ENCODE measurements around the gene OR14C36. TPM values are rescaled to one million over a fixed set of nuclear protein-coding genes. Genes with fewer than 3 reads are reported as not detected.
"Not testable (repeated sequence)": the region's sequence is repeated elsewhere in the genome, so short reads cannot be mapped to it uniquely, and the experiment has no call there.

OR14C36 gene
- total RNA-seq: not detected
- polyA plus RNA-seq: not detected

DNA sequence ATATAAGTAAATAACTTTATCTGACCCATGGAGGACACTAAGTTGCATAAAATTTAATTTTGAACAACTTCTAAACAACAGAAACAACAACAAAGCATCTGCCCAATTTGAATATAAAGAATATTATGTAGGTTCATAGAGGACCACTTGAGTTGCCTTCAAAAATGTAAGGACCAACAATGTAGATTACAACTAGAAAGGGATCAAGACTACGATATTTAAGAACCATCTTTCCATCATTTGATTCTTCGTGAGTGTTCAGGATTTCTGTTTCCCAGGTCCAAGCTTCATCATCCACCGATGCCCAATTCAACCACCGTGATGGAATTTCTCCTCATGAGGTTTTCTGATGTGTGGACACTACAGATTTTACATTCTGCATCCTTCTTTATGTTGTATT is at the start of gene OR14C36:
OR14C36 (plus strand) TSS at position 301 of the 400 bp plus-strand sequence; CDS start at position 301, 0 bp downstream.
- peaks cover 0 to 5% (median 0%) of the 10 kb centered on the region in 7 donors for H3K9me3 Mint-ChIP-seq
- H3K4me1 ChIP-seq (ENCODE audit: control insufficient read depth, insufficient read depth, low read length, poor library complexity, severe bottlenecking): no peaks in the 10 kb centered on the region
- H3K27ac Mint-ChIP-seq: no peak within 1 kb of the TSS
- no peaks in the 10 kb centered on the region for H3K36me3 ChIP-seq (ENCODE audit: control insufficient read depth, insufficient read depth, low read length)
- ATAC-seq (ENCODE audit: low read depth in 2 of 2) (no peak), DNase-seq (no peak)
- H3K27me3 ChIP-seq (ENCODE audit: control insufficient read depth, insufficient read depth, low read length): no peaks in the 10 kb centered on the region
- H3K9me3 ChIP-seq (ENCODE audit: control insufficient read depth in 2 of 2, low read length in 2 of 2): no peaks in the 10 kb centered on the region
- H3K27ac ChIP-seq (ENCODE audit: insufficient read depth, low read length, poor library complexity, severe bottlenecking): no peak within 1 kb of the TSS
- H3K27me3 Mint-ChIP-seq: peaks cover 5% of the 10 kb centered on the region
- H3K4me3 Mint-ChIP-seq: no peak within 1 kb of the TSS
- H3K4me3 ChIP-seq (ENCODE audit: low read depth, low read length): no peak within 1 kb of the TSS
- H3K4me1 Mint-ChIP-seq: no peaks in the 10 kb centered on the region
- H3K36me3 Mint-ChIP-seq: no peaks in the 10 kb centered on the region

GRCh38 chr1:248303324-248303723 is 45.3 kb upstream of the OR14C36 start, which contains the start of gene OR2T12:
TSS of gene OR2T12 (minus strand) at chr1:248303424. CDS start at chr1:248295578, 7,846 bp downstream.
- DNase-seq (no peak), ATAC-seq (ENCODE audit: low read depth in 2 of 2) (no peak)
- Mint-ChIP-seq H3K27me3 (no peaks in the 10 kb centered on the region), H3K4me3 (no peak within 1 kb of the TSS), H3K36me3 (no peaks in the 10 kb centered on the region), H3K27ac (no peak within 1 kb of the TSS), H3K4me1 (no peaks in the 10 kb centered on the region), H3K9me3 (peaks cover 0 to 10% (median 2%) of the 10 kb centered on the region in 7 donors)
- H3K27me3 ChIP-seq (ENCODE audit: control insufficient read depth, insufficient read depth, low read length): no peaks in the 10 kb centered on the region
- no peaks in the 10 kb centered on the region for H3K36me3 ChIP-seq (ENCODE audit: control insufficient read depth, insufficient read depth, low read length)
- no peak within 1 kb of the TSS for H3K27ac ChIP-seq (ENCODE audit: insufficient read depth, low read length, poor library complexity, severe bottlenecking)
- no peak within 1 kb of the TSS for H3K4me3 ChIP-seq (ENCODE audit: low read depth, low read length)
- no peaks in the 10 kb centered on the region for H3K9me3 ChIP-seq (ENCODE audit: control insufficient read depth in 2 of 2, low read length in 2 of 2)
- no peaks in the 10 kb centered on the region for H3K4me1 ChIP-seq (ENCODE audit: control insufficient read depth, insufficient read depth, low read length, poor library complexity, severe bottlenecking)

GRCh38 chr1:248305672-248306071 is 42.9 kb upstream of the OR14C36 start:
- not testable (repeated sequence) for H3K27me3 Mint-ChIP-seq, H3K27ac Mint-ChIP-seq

GRCh38 chr1:248306103-248306502 is 42.5 kb upstream of the OR14C36 start:
- no peaks in the 10 kb centered on the region for H3K36me3 ChIP-seq (ENCODE audit: control insufficient read depth, insufficient read depth, low read length)
- Mint-ChIP-seq H3K27me3 (no peaks in the 10 kb centered on the region), H3K27ac (no peak overlapping the region), H3K4me1 (no peaks in the 10 kb centered on the region), H3K36me3 (no peaks in the 10 kb centered on the region), H3K4me3 (no peak overlapping the region), H3K9me3 (peaks cover 0 to 10% (median 0%) of the 10 kb centered on the region in 7 donors)
- no peaks in the 10 kb centered on the region for H3K4me1 ChIP-seq (ENCODE audit: control insufficient read depth, insufficient read depth, low read length, poor library complexity, severe bottlenecking)
- no peaks in the 10 kb centered on the region for H3K9me3 ChIP-seq (ENCODE audit: control insufficient read depth in 2 of 2, low read length in 2 of 2)
- no peak overlapping the region for H3K27ac ChIP-seq (ENCODE audit: insufficient read depth, low read length, poor library complexity, severe bottlenecking)
- ATAC-seq (ENCODE audit: low read depth in 2 of 2): no peak
- DNase-seq: no peak
- H3K4me3 ChIP-seq (ENCODE audit: low read depth, low read length): no peak overlapping the region
- no peaks in the 10 kb centered on the region for H3K27me3 ChIP-seq (ENCODE audit: control insufficient read depth, insufficient read depth, low read length)

More at GRCh38 chr1:248305672-248306071, 42.9 kb upstream of the OR14C36 start:
- not testable (repeated sequence) for H3K9me3 ChIP-seq (ENCODE audit: control insufficient read depth in 2 of 2, low read length in 2 of 2); H3K4me3 ChIP-seq (ENCODE audit: low read depth, low read length); H3K27me3 ChIP-seq (ENCODE audit: control insufficient read depth, insufficient read depth, low read length); H3K36me3 ChIP-seq (ENCODE audit: control insufficient read depth, insufficient read depth, low read length); H3K4me1 ChIP-seq (ENCODE audit: control insufficient read depth, insufficient read depth, low read length, poor library complexity, severe bottlenecking); H3K4me3 Mint-ChIP-seq; H3K36me3 Mint-ChIP-seq; ATAC-seq (ENCODE audit: low read depth in 2 of 2); H3K9me3 Mint-ChIP-seq; H3K4me1 Mint-ChIP-seq; H3K27ac ChIP-seq (ENCODE audit: insufficient read depth, low read length, poor library complexity, severe bottlenecking); DNase-seq

- not testable (repeated sequence) for H3K4me1 Mint-ChIP-seq; ATAC-seq (ENCODE audit: low read depth in 2 of 2); H3K27me3 ChIP-seq (ENCODE audit: control insufficient read depth, insufficient read depth, low read length); H3K36me3 ChIP-seq (ENCODE audit: control insufficient read depth, insufficient read depth, low read length); DNase-seq; H3K9me3 Mint-ChIP-seq; H3K4me3 ChIP-seq (ENCODE audit: low read depth, low read length); H3K27ac Mint-ChIP-seq; H3K4me1 ChIP-seq (ENCODE audit: control insufficient read depth, insufficient read depth, low read length, poor library complexity, severe bottlenecking); H3K36me3 Mint-ChIP-seq; H3K4me3 Mint-ChIP-seq; H3K9me3 ChIP-seq (ENCODE audit: control insufficient read depth in 2 of 2, low read length in 2 of 2); H3K27ac ChIP-seq (ENCODE audit: insufficient read depth, low read length, poor library complexity, severe bottlenecking); H3K27me3 Mint-ChIP-seq
Observed at GRCh38 chr1:248306740-248307139, 41.8 kb upstream of the OR14C36 start.

DNA sequence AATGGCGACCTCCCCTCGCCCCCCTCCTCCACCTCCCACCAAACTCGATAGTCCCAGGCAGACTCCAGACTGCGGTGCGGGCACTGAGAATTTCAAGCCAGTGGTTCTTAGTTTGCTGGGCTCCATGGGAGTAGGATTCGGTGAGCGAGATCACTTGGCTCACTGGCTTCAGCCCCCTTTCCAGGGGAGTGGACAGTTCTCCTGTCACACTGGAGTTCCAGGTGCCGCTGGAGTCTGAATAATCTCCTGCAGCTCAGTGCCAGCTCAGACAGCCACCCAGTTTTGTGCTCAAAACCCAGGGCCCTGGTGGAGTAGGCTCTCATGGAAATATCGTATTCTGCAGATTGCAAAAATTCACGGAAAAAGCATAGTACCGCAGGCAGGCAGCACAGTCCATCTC is 31.8 kb upstream of the OR14C36 start:
- no peaks in the 10 kb centered on the region for H3K4me1 ChIP-seq (ENCODE audit: control insufficient read depth, insufficient read depth, low read length, poor library complexity, severe bottlenecking)
- no peak overlapping the region for H3K27ac ChIP-seq (ENCODE audit: insufficient read depth, low read length, poor library complexity, severe bottlenecking)
- Mint-ChIP-seq H3K4me1 (no peaks in the 10 kb centered on the region), H3K9me3 (peaks cover 4 to 17% (median 10%) of the 10 kb centered on the region in 7 donors), H3K4me3 (no peak overlapping the region), H3K27me3 (no peaks in the 10 kb centered on the region), H3K27ac (no peak overlapping the region), H3K36me3 (no peaks in the 10 kb centered on the region)
- ATAC-seq (ENCODE audit: low read depth in 2 of 2) (no peak), DNase-seq (no peak)
- no peak overlapping the region for H3K4me3 ChIP-seq (ENCODE audit: low read depth, low read length)
- H3K27me3 ChIP-seq (ENCODE audit: control insufficient read depth, insufficient read depth, low read length): no peaks in the 10 kb centered on the region
- peaks cover 1 to 10% of the 10 kb centered on the region in 2 experiments for H3K9me3 ChIP-seq (ENCODE audit: control insufficient read depth in 2 of 2, low read length in 2 of 2)
- H3K36me3 ChIP-seq (ENCODE audit: control insufficient read depth, insufficient read depth, low read length): no peaks in the 10 kb centered on the region

GRCh38 chr1:248324468-248324867 is 24.1 kb upstream of the OR14C36 start, which contains the start of gene OR2M7:
TSS of gene OR2M7 (minus strand) at chr1:248324568. CDS start at chr1:248324568, 0 bp downstream.
- H3K4me3 ChIP-seq (ENCODE audit: low read depth, low read length): no peak within 1 kb of the TSS
- no peaks in the 10 kb centered on the region for H3K36me3 ChIP-seq (ENCODE audit: control insufficient read depth, insufficient read depth, low read length)
- Mint-ChIP-seq H3K4me1 (no peaks in the 10 kb centered on the region), H3K36me3 (no peaks in the 10 kb centered on the region), H3K27ac (no peak within 1 kb of the TSS), H3K4me3 (no peak within 1 kb of the TSS), H3K9me3 (peaks cover 0 to 24% (median 2%) of the 10 kb centered on the region in 7 donors), H3K27me3 (no peaks in the 10 kb centered on the region)
- no peaks in the 10 kb centered on the region for H3K4me1 ChIP-seq (ENCODE audit: control insufficient read depth, insufficient read depth, low read length, poor library complexity, severe bottlenecking)
- no peaks in the 10 kb centered on the region for H3K9me3 ChIP-seq (ENCODE audit: control insufficient read depth in 2 of 2, low read length in 2 of 2)
- no peak for DNase-seq
- H3K27ac ChIP-seq (ENCODE audit: insufficient read depth, low read length, poor library complexity, severe bottlenecking): no peak within 1 kb of the TSS
- no peaks in the 10 kb centered on the region for H3K27me3 ChIP-seq (ENCODE audit: control insufficient read depth, insufficient read depth, low read length)
- no peak for ATAC-seq (ENCODE audit: low read depth in 2 of 2)

- Histone ChIP-seq H3K36me3 (ENCODE audit: control insufficient read depth, insufficient read depth, low read length) (no peaks in the 10 kb centered on the region), H3K9me3 (ENCODE audit: control insufficient read depth in 2 of 2, low read length in 2 of 2) (no peaks in the 10 kb centered on the region), H3K4me1 (ENCODE audit: control insufficient read depth, insufficient read depth, low read length, poor library complexity, severe bottlenecking) (no peaks in the 10 kb centered on the region), H3K4me3 (ENCODE audit: low read depth, low read length) (no peak overlapping the region), H3K27ac (ENCODE audit: insufficient read depth, low read length, poor library complexity, severe bottlenecking) (no peak overlapping the region), H3K27me3 (ENCODE audit: control insufficient read depth, insufficient read depth, low read length) (no peaks in the 10 kb centered on the region)
- no peaks in the 10 kb centered on the region for H3K36me3 Mint-ChIP-seq
- H3K9me3 Mint-ChIP-seq: peaks cover 0 to 1% (median 0%) of the 10 kb centered on the region in 7 donors
- no peak for DNase-seq
- no peak for ATAC-seq (ENCODE audit: low read depth in 2 of 2)
- no peak overlapping the region for H3K4me3 Mint-ChIP-seq
- H3K27me3 Mint-ChIP-seq: no peaks in the 10 kb centered on the region
- no peak overlapping the region for H3K27ac Mint-ChIP-seq
- no peaks in the 10 kb centered on the region for H3K4me1 Mint-ChIP-seq
Observed at GRCh38 chr1:248343451-248343850, 5.1 kb upstream of the OR14C36 start.

All from CD4-positive, CD25-positive, alpha-beta regulatory T cell (primary cell).